HCT116 (cell line): Measurements from ENCODE around the gene RAB11FIP2. TPM values are rescaled to one million over a fixed set of nuclear protein-coding genes. Genes with fewer than 3 reads are reported as not detected.

Source experiments
- ATAC-seq: fragments of 200-7000 bp; cut with Tn5 transposase; 2 replicates; pipeline ENCODE4 v1.9.1; 2020; ENCODE audit warnings: mild to moderate bottlenecking, moderate library complexity
- BruUV-seq: library from RNA; stranded (reverse); fragments of 400-500 nt; replicated peaks from 2 replicates; lab custom pipeline; 2021; lab: Mats Ljungman, UMichigan
- CTCF ChIA-PET: fragments of 300-600 bp; sonication (Branson Sonifier 250); formaldehyde crosslinking; loops from one replicate; lab custom pipeline; 2021; ENCODE audit warnings: antibody characterized with exemption; lab: Charles Lee
- POLR2A ChIA-PET: fragments of 300-600, 350-600 bp; sonication (Branson Sonifier 250); formaldehyde crosslinking; loops from one replicate; lab custom pipeline; 2021; ENCODE audit warnings: antibody characterized with exemption; lab: Charles Lee
- RAD21 ChIA-PET, 2 experiments: fragments of 300-600 bp; sonication (Branson Sonifier 250); formaldehyde crosslinking; loops; one replicate each; lab custom pipeline; 2023; ENCODE audit warnings: low total read pairs in 2 of 2; ENCODE audit not compliant: uncharacterized antibody in 2 of 2, unreplicated experiment in 2 of 2, low non-redundant PET in 1 of 2; lab: Charles Lee
- DNase-seq: peaks from one replicate; pipeline ENCODE4 v3.0.0-alpha.2; 2010; ENCODE audit warnings: low read depth, low spot score
- H2AFZ ChIP-seq: fragments of 200-600 bp; shearing (Covaris generic), sonication (generic); 2 replicates; pipeline ENCODE4 v1.6.1; 2017; ENCODE audit warnings: low read depth, mixed run types, mixed read lengths, antibody characterized with exemption, low read length; ENCODE audit not compliant: poor library complexity, severe bottlenecking
- H3K27ac ChIP-seq: 2 replicates; pipeline ENCODE4 v1.5.1; 2012; ENCODE audit warnings: low read depth, low read length
- H3K27me3 ChIP-seq: fragments of 200-600 bp; sonication (generic); 2 replicates; pipeline ENCODE4 v1.6.1; 2016; ENCODE audit warnings: mixed run types, low read length, mixed read lengths; ENCODE audit not compliant: insufficient read depth
- H3K36me3 ChIP-seq, 2 experiments: fragments of 200-500 bp in 1 of 2; fragments of 200-600 bp in 1 of 2; sonication (Bioruptor generic) in 1 of 2; sonication (generic) in 1 of 2; 2 replicates each; pipeline versions ENCODE4 v1.5.1 to v1.6.1; 2014 to 2016; ENCODE audit warnings: low read length in 2 of 2, inconsistent platforms in 1 of 2, mixed read lengths in 1 of 2, mixed run types in 1 of 2; ENCODE audit not compliant: insufficient read depth in 2 of 2, control insufficient read depth in 1 of 2
- H3K4me1 ChIP-seq, 2 experiments: fragments of 200-600 bp in 1 of 2; sonication (generic) in 1 of 2; 2 replicates each; pipeline versions ENCODE4 v1.5.1 to v1.6.1; 2012 to 2017; ENCODE audit warnings: low read length in 2 of 2, inconsistent platforms in 1 of 2, mild to moderate bottlenecking in 1 of 2, mixed read lengths in 1 of 2, mixed run types in 1 of 2, moderate library complexity in 1 of 2; ENCODE audit not compliant: insufficient read depth in 2 of 2, control insufficient read depth in 1 of 2
- H3K4me2 ChIP-seq: fragments of 200-600 bp; sonication (generic); 2 replicates; pipeline ENCODE4 v1.6.1; 2017; ENCODE audit warnings: mixed run types, low read length, mixed read lengths
- H3K4me3 ChIP-seq, 2 experiments: fragments of 200-600 bp in 1 of 2; sonication (generic) in 1 of 2; replicated peaks in 1 of 2; 2 replicates each; pipeline ENCODE4 v1.5.1; 2011 to 2016; ENCODE audit warnings: low read length in 2 of 2, control low read depth in 1 of 2, low read depth in 1 of 2, mild to moderate bottlenecking in 1 of 2, mixed read lengths in 1 of 2, mixed run types in 1 of 2
- H3K79me2 ChIP-seq: fragments of 200-600 bp; sonication (generic); 2 replicates; pipeline ENCODE4 v1.6.1; 2017; ENCODE audit warnings: mild to moderate bottlenecking, mixed run types, low read length, moderate library complexity, mixed read lengths; ENCODE audit not compliant: insufficient read depth
- H3K9ac ChIP-seq: fragments of 200-600 bp; sonication (generic); 2 replicates; pipeline ENCODE4 v1.6.1; 2016; ENCODE audit warnings: low read length, mixed read lengths
- H3K9me2 ChIP-seq: fragments of 200-600 bp; sonication (generic), shearing (Covaris generic); 2 replicates; pipeline ENCODE4 v1.6.1; 2017; ENCODE audit warnings: mixed run types, mild to moderate bottlenecking, moderate library complexity; ENCODE audit not compliant: insufficient read depth
- H3K9me3 ChIP-seq, 2 experiments: fragments of 200-500 bp in 1 of 2; fragments of 200-600 bp in 1 of 2; sonication (Bioruptor generic) in 1 of 2; sonication (generic) in 1 of 2; 2 replicates each; pipeline ENCODE4 v1.6.1; 2014 to 2017; ENCODE audit warnings: low read length in 2 of 2, mixed read lengths in 2 of 2, inconsistent platforms in 1 of 2, low read depth in 1 of 2, mild to moderate bottlenecking in 1 of 2, mixed run types in 1 of 2, moderate library complexity in 1 of 2; ENCODE audit not compliant: control insufficient read depth in 1 of 2, insufficient read depth in 1 of 2
- H4K20me1 ChIP-seq: fragments of 200-600 bp; sonication (generic), shearing (Covaris generic); 2 replicates; pipeline ENCODE4 v1.6.1; 2017; ENCODE audit warnings: mixed run types, mild to moderate bottlenecking, moderate library complexity; ENCODE audit not compliant: insufficient read depth
- CBX3 ChIP-seq: IDR thresholded peaks from 2 replicates; pipeline ENCODE4 v1.6.1; 2012; ENCODE audit warnings: low read depth
- CEBPB ChIP-seq: IDR thresholded peaks from 2 replicates; pipeline ENCODE4 v1.6.1; 2012; ENCODE audit warnings: low read depth
- EGR1 ChIP-seq: IDR thresholded peaks from 2 replicates; pipeline ENCODE4 v1.6.1; 2012; ENCODE audit warnings: low read depth
- EZH2 ChIP-seq: fragments of 200-600 bp; sonication (generic); IDR thresholded peaks from 2 replicates; pipeline ENCODE4 v1.6.1; 2017; ENCODE audit warnings: antibody characterized with exemption, mixed run types
- FOSL1 ChIP-seq: IDR thresholded peaks from 2 replicates; pipeline ENCODE4 v1.6.1; 2012; ENCODE audit warnings: low read depth
- POLR2AphosphoS5 ChIP-seq: IDR thresholded peaks from 2 replicates; pipeline ENCODE4 v1.6.1; 2011; ENCODE audit warnings: mild to moderate bottlenecking, low read depth, low read length, moderate library complexity
- RAD21 ChIP-seq: IDR thresholded peaks from 2 replicates; pipeline ENCODE4 v1.6.1; 2012; ENCODE audit warnings: low read depth, mild to moderate bottlenecking
- SRF ChIP-seq: IDR thresholded peaks from 2 replicates; pipeline ENCODE4 v1.6.1; 2012; ENCODE audit warnings: low read depth
- TCF7L2 ChIP-seq: IDR thresholded peaks from 2 replicates; pipeline ENCODE4 v1.7.0; 2011; ENCODE audit warnings: borderline replicate concordance, inconsistent platforms; ENCODE audit not compliant: insufficient read depth, insufficient read length; ENCODE audit errors: extremely low read depth
- YY1 ChIP-seq: IDR thresholded peaks from 2 replicates; pipeline ENCODE4 v1.6.1; 2011; ENCODE audit warnings: low read length, low read depth, moderate library complexity, mild to moderate bottlenecking; ENCODE audit not compliant: insufficient replicate concordance; ENCODE audit errors: extremely low read depth
- intact Hi-C: fragments of 100-400 bp; cut with micrococcal nuclease; formaldehyde crosslinking; loops from 2 replicates; pipeline ENCODE4 v1.10.0; 2022
- total RNA-seq: library from RNA; stranded (reverse); gene quantifications from one replicate; pipeline ENCODE4 v1.2.1, GENCODE V29; 2021; ENCODE audit not compliant: unreplicated experiment
- TF ChIP-seq, protein P1 (sequence below): IDR thresholded peaks from 2 replicates; pipeline ENCODE4 v1.6.1; 2012
- TF ChIP-seq, protein P2 (sequence below): IDR thresholded peaks from 2 replicates; pipeline ENCODE4 v1.6.1; 2012; ENCODE audit warnings: low read depth
- TF ChIP-seq, protein P3 (sequence below): IDR thresholded peaks from 2 replicates; pipeline ENCODE4 v1.6.1; 2011; ENCODE audit warnings: mild to moderate bottlenecking, low read length, moderate library complexity; ENCODE audit not compliant: insufficient replicate concordance; ENCODE audit errors: extremely low read depth
- TF ChIP-seq, protein P4 (sequence below), 3 experiments: fragments of 200-600 bp in 1 of 3; sonication (generic) in 1 of 3; IDR thresholded peaks in 2 of 3; conservative IDR thresholded peaks in 1 of 3; 2 replicates each; pipeline ENCODE4 v1.5.1; 2012 to 2017; ENCODE audit warnings: low read depth in 2 of 3, low read length in 2 of 3, antibody characterized with exemption in 1 of 3, borderline replicate concordance in 1 of 3, control low read depth in 1 of 3, mild to moderate bottlenecking in 1 of 3, mixed read lengths in 1 of 3, mixed run types in 1 of 3, moderate library complexity in 1 of 3; ENCODE audit not compliant: insufficient read depth in 1 of 3

Gene RAB11FIP2
- total RNA-seq, 1 experiment from 2014 or later, result 16.8 TPM

DNA sequence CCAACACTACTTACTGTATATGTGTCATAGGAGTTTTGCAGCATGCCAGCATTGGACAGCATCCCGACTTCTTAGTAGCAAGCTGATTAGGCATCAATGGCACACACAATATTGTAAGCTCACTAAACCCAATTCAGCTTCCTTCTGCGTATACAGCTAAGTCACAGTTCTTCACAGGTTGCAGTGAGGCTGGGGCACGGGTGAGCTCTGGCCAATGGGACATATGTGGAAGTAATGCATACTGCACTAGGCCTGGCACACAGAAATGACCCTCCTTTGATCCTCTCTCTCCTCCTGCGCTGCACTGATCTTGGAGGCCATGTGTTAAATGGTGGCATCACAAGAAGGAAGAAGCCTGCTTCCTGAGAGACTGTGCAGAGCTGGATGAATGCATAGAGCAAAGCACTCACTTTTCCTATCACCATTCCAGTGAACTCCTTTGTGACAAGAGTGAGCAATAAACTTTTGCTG, 11.9 kb downstream of the RAB11FIP2 start:
- no TSS peak for BruUV-seq

More for the DNA sequence above, 11.9 kb downstream of the RAB11FIP2 start:
- Histone ChIP-seq H3K4me3 (no peak overlapping the region), H3K27ac (no peak overlapping the region), H3K36me3 (no peaks in the 10 kb centered on the region), H4K20me1 (no peaks in the 10 kb centered on the region), H3K9me2 (no peaks in the 10 kb centered on the region), H3K79me2 (peaks cover 3% of the 10 kb centered on the region; the same call in 1 of the 2 replicates), H3K9me3 (no peaks in the 10 kb centered on the region), H2AFZ (no peak overlapping the region), H3K4me1 (no peaks in the 10 kb centered on the region), H3K4me2 (no peak overlapping the region), H3K9ac (no peak overlapping the region), H3K27me3 (no peaks in the 10 kb centered on the region)
- ATAC-seq (no peak), DNase-seq (no peak)
- TF ChIP-seq, protein P1, sequence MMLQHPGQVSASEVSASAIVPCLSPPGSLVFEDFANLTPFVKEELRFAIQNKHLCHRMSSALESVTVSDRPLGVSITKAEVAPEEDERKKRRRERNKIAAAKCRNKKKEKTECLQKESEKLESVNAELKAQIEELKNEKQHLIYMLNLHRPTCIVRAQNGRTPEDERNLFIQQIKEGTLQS, result no peak
- TF ChIP-seq, protein P2, sequence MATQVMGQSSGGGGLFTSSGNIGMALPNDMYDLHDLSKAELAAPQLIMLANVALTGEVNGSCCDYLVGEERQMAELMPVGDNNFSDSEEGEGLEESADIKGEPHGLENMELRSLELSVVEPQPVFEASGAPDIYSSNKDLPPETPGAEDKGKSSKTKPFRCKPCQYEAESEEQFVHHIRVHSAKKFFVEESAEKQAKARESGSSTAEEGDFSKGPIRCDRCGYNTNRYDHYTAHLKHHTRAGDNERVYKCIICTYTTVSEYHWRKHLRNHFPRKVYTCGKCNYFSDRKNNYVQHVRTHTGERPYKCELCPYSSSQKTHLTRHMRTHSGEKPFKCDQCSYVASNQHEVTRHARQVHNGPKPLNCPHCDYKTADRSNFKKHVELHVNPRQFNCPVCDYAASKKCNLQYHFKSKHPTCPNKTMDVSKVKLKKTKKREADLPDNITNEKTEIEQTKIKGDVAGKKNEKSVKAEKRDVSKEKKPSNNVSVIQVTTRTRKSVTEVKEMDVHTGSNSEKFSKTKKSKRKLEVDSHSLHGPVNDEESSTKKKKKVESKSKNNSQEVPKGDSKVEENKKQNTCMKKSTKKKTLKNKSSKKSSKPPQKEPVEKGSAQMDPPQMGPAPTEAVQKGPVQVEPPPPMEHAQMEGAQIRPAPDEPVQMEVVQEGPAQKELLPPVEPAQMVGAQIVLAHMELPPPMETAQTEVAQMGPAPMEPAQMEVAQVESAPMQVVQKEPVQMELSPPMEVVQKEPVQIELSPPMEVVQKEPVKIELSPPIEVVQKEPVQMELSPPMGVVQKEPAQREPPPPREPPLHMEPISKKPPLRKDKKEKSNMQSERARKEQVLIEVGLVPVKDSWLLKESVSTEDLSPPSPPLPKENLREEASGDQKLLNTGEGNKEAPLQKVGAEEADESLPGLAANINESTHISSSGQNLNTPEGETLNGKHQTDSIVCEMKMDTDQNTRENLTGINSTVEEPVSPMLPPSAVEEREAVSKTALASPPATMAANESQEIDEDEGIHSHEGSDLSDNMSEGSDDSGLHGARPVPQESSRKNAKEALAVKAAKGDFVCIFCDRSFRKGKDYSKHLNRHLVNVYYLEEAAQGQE, result no peak
- TF ChIP-seq EGR1 (no peak), SRF (no peak), POLR2AphosphoS5 (no peak), RAD21 (no peak), YY1 (no peak), TCF7L2 (no peak), CBX3 (no peak), EZH2 (no peak), CEBPB (no peak), FOSL1 (no peak)
- TF ChIP-seq, protein P3, sequence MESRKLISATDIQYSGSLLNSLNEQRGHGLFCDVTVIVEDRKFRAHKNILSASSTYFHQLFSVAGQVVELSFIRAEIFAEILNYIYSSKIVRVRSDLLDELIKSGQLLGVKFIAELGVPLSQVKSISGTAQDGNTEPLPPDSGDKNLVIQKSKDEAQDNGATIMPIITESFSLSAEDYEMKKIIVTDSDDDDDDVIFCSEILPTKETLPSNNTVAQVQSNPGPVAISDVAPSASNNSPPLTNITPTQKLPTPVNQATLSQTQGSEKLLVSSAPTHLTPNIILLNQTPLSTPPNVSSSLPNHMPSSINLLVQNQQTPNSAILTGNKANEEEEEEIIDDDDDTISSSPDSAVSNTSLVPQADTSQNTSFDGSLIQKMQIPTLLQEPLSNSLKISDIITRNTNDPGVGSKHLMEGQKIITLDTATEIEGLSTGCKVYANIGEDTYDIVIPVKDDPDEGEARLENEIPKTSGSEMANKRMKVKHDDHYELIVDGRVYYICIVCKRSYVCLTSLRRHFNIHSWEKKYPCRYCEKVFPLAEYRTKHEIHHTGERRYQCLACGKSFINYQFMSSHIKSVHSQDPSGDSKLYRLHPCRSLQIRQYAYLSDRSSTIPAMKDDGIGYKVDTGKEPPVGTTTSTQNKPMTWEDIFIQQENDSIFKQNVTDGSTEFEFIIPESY, result no peak
- TF ChIP-seq, protein P4, sequence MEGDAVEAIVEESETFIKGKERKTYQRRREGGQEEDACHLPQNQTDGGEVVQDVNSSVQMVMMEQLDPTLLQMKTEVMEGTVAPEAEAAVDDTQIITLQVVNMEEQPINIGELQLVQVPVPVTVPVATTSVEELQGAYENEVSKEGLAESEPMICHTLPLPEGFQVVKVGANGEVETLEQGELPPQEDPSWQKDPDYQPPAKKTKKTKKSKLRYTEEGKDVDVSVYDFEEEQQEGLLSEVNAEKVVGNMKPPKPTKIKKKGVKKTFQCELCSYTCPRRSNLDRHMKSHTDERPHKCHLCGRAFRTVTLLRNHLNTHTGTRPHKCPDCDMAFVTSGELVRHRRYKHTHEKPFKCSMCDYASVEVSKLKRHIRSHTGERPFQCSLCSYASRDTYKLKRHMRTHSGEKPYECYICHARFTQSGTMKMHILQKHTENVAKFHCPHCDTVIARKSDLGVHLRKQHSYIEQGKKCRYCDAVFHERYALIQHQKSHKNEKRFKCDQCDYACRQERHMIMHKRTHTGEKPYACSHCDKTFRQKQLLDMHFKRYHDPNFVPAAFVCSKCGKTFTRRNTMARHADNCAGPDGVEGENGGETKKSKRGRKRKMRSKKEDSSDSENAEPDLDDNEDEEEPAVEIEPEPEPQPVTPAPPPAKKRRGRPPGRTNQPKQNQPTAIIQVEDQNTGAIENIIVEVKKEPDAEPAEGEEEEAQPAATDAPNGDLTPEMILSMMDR (IDR thresholded peaks at IDR 0.05 in 2 of 3, conservative IDR thresholded peaks at IDR 0.05 in 1 of 3; ENCODE audit: borderline replicate concordance in 1 of 3, insufficient read depth in 1 of 3, low read depth in 2 of 3, low read length in 2 of 3), result no peak
- intact Hi-C loops, result no loop called here
- CTCF ChIA-PET, result no interaction called here
- POLR2A ChIA-PET, result no interaction called here
- RAD21 ChIA-PET, result no interaction called here
